ENCODE data around the gene CSKMT. TPM values are rescaled to one million over a fixed set of nuclear protein-coding genes. Genes with fewer than 3 reads are reported as not detected.

The CSKMT gene
- total and polyA plus RNA-seq, 9 donors, result 3.6 to 31.5 (median 20.6) TPM

GRCh38 chr11:62708793-62709192 is 43.7 kb downstream of the CSKMT start:
- no peaks in the 10 kb centered on the region for H3K36me3 ChIP-seq
- H3K9me3 ChIP-seq, result no peaks in the 10 kb centered on the region
- H3K27ac ChIP-seq, result peak overlapping the region; percentile 76 to 81
- TF ChIP-seq EP300 (IDR thresholded peaks at IDR 0.05), result no peak
- TF ChIP-seq POLR2A (IDR thresholded peaks at IDR 0.05), result no peak
- TF ChIP-seq CTCF (IDR thresholded peaks at IDR 0.05), result no peak
- intact Hi-C loops (cut with DNase I), result no loop called here
- H3K4me1 ChIP-seq (ENCODE audit: insufficient read depth), result peaks cover 18% of the 10 kb centered on the region
- 4 to 10% (median 4%) methylated on average over 7 of the region's 7 CpGs for WGBS, 3 donors
- peak overlapping the region; percentile 67 for H3K4me3 ChIP-seq
- H3K27me3 ChIP-seq, result no peaks in the 10 kb centered on the region
- peak; percentile 44 to 66 (median 59) for DNase-seq

GRCh38 chr11:62709247-62710000 is 44.3 kb downstream of the CSKMT start:
- WGBS, 3 donors, result 1% methylated on average over 47 of the region's 47 CpGs
- peak overlapping the region; percentile 76 to 81 for H3K27ac ChIP-seq
- no peaks in the 10 kb centered on the region for H3K9me3 ChIP-seq
- intact Hi-C loops (cut with DNase I), result no loop called here
- TF ChIP-seq POLR2A (IDR thresholded peaks at IDR 0.05) (peak; percentile 68), CTCF (IDR thresholded peaks at IDR 0.05) (peak in 1 of 3 donors; percentile 34), EP300 (IDR thresholded peaks at IDR 0.05) (no peak)
- H3K27me3 ChIP-seq, result no peaks in the 10 kb centered on the region
- DNase-seq, result peak; percentile 97 to 99 (median 98)
- peak overlapping the region; percentile 67 for H3K4me3 ChIP-seq
- H3K36me3 ChIP-seq, result no peaks in the 10 kb centered on the region
- H3K4me1 ChIP-seq (ENCODE audit: insufficient read depth), result peaks cover 18% of the 10 kb centered on the region

GRCh38 chr11:62710001-62710345 is 44.9 kb downstream of the CSKMT start:
- TF ChIP-seq POLR2A (IDR thresholded peaks at IDR 0.05) (no peak), CTCF (IDR thresholded peaks at IDR 0.05) (no peak)
- DNase-seq, result no peak
- Histone ChIP-seq H3K27me3 (no peaks in the 10 kb centered on the region), H3K9me3 (no peaks in the 10 kb centered on the region), H3K4me1 (ENCODE audit: insufficient read depth) (peaks cover 18% of the 10 kb centered on the region), H3K27ac (peak overlapping the region; percentile 76 to 81), H3K4me3 (peak overlapping the region; percentile 67), H3K36me3 (no peaks in the 10 kb centered on the region)
- intact Hi-C loops (cut with DNase I), result no loop called here
- 51 to 59% (median 55%) methylated on average over 7 of the region's 7 CpGs for WGBS, 3 donors

GRCh38 chr11:62712276-62712812 is 47.2 kb downstream of the CSKMT start:
- no peaks in the 10 kb centered on the region for H3K9me3 ChIP-seq
- WGBS, 3 donors, result 55 to 69% (median 65%) methylated on average over 6 of the region's 6 CpGs
- intact Hi-C loops (cut with DNase I), result no loop called here
- TF ChIP-seq CTCF (IDR thresholded peaks at IDR 0.05) (no peak), EP300 (IDR thresholded peaks at IDR 0.05) (no peak), POLR2A (IDR thresholded peaks at IDR 0.05) (no peak)
- H3K27ac ChIP-seq, result no peak overlapping the region
- H3K27me3 ChIP-seq, result no peaks in the 10 kb centered on the region
- peak in 1 of 5 donors; percentile 11 for DNase-seq
- peaks cover 8% of the 10 kb centered on the region for H3K4me1 ChIP-seq (ENCODE audit: insufficient read depth)
- no peak overlapping the region for H3K4me3 ChIP-seq
- H3K36me3 ChIP-seq, result no peaks in the 10 kb centered on the region
